ENCODE data around the gene GAS7.

Gene GAS7

DNA sequence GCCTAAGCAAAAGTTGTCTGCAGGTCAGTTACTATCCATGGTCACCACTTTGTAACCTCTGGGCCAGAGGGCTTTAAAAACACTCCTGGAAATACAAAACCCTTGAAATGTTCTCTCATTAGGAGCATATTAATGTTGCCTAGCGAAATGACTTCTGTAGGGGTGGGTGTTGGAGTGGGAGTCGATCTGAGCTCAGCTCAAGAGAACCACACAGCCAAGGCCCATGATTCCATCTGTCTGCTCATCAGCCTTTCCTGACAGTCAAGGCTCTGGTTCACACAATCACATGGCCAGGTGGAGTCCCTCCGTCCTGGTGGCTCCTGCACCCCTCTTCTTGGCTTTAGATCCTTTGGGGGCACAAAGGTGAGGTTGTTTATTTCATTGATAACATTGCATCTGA, 320.1 kb downstream of the GAS7 start:
- no peaks in the 10 kb centered on the region for H3K36me3 ChIP-seq (ENCODE audit: insufficient read depth)
- H4K20me1 ChIP-seq (ENCODE audit: insufficient read depth), result no peaks in the 10 kb centered on the region
- H3K79me2 ChIP-seq (ENCODE audit: insufficient read depth, low read depth), result no peaks in the 10 kb centered on the region
- TF ChIP-seq, protein P1, sequence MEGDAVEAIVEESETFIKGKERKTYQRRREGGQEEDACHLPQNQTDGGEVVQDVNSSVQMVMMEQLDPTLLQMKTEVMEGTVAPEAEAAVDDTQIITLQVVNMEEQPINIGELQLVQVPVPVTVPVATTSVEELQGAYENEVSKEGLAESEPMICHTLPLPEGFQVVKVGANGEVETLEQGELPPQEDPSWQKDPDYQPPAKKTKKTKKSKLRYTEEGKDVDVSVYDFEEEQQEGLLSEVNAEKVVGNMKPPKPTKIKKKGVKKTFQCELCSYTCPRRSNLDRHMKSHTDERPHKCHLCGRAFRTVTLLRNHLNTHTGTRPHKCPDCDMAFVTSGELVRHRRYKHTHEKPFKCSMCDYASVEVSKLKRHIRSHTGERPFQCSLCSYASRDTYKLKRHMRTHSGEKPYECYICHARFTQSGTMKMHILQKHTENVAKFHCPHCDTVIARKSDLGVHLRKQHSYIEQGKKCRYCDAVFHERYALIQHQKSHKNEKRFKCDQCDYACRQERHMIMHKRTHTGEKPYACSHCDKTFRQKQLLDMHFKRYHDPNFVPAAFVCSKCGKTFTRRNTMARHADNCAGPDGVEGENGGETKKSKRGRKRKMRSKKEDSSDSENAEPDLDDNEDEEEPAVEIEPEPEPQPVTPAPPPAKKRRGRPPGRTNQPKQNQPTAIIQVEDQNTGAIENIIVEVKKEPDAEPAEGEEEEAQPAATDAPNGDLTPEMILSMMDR (conservative IDR thresholded peaks at IDR 0.05; ENCODE audit: low read depth, low read length), result no peak
- no peaks in the 10 kb centered on the region for H3K27me3 ChIP-seq (ENCODE audit: insufficient read depth, low read depth)
- H3K4me1 ChIP-seq (ENCODE audit: low read depth, poor library complexity, severe bottlenecking), result no peaks in the 10 kb centered on the region
- no peak overlapping the region for H2AFZ ChIP-seq (ENCODE audit: low read depth)
- no peak overlapping the region for H3K4me3 ChIP-seq (IDR thresholded peaks at IDR 0.05; ENCODE audit: insufficient read depth, low read depth, low read length)
- no peak overlapping the region for H3K4me2 ChIP-seq
- H3K9ac ChIP-seq, result no peak overlapping the region
- H3K27ac ChIP-seq, result no peak overlapping the region

DNA sequence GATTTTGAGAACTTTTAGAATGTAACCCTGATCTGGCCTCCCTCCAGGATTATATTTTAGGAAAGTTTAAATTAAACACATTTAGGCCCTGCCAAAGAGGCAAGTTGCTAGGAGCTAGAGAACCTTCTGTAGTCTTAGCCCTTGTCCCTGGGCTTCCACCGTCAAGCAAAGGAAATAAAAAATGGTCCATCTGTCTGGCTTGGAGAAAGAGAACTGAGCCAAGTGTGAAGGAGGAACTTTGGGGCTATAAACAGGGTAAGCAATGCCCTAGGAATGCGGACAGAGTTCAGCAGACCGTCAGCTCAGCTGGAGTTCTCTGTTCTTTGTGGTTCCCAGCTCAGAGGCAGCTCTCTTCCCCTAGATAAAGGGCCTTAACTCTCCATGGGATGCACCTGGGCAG, 323.0 kb downstream of the GAS7 start:
- Histone ChIP-seq H3K27me3 (ENCODE audit: insufficient read depth, low read depth) (no peaks in the 10 kb centered on the region), H4K20me1 (ENCODE audit: insufficient read depth) (no peaks in the 10 kb centered on the region), H3K4me3 (IDR thresholded peaks at IDR 0.05; ENCODE audit: insufficient read depth, low read depth, low read length) (no peak overlapping the region), H3K4me2 (no peak overlapping the region), H2AFZ (ENCODE audit: low read depth) (no peak overlapping the region), H3K4me1 (ENCODE audit: low read depth, poor library complexity, severe bottlenecking) (no peaks in the 10 kb centered on the region), H3K27ac (no peak overlapping the region), H3K79me2 (ENCODE audit: insufficient read depth, low read depth) (no peaks in the 10 kb centered on the region), H3K9ac (no peak overlapping the region), H3K36me3 (ENCODE audit: insufficient read depth) (no peaks in the 10 kb centered on the region)
- TF ChIP-seq, protein P1 (conservative IDR thresholded peaks at IDR 0.05; ENCODE audit: low read depth, low read length), result no peak

DNA sequence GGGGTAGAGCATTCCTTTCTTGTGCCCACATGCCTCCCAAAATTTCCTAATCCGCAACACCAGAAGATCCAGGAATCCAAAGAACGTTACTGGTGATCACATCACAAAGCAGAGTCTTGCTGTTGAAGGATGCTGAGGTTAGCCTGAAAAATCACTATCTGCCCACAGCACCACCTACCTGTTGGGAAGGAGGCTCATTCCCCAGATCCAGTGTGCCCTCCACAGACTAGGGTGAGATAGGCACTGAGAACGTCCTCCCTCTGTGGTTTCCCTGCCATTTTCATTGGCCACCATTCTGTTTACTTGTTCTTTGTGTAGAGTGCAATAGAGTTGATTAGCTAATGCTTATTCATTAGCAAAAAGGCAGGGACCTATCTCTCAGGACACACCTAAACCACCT, 323.7 kb downstream of the GAS7 start:
- H3K79me2 ChIP-seq (ENCODE audit: insufficient read depth, low read depth), result no peaks in the 10 kb centered on the region
- H3K4me2 ChIP-seq, result no peak overlapping the region
- no peaks in the 10 kb centered on the region for H4K20me1 ChIP-seq (ENCODE audit: insufficient read depth)
- no peak overlapping the region for H3K4me3 ChIP-seq (IDR thresholded peaks at IDR 0.05; ENCODE audit: insufficient read depth, low read depth, low read length)
- no peak overlapping the region for H3K27ac ChIP-seq
- TF ChIP-seq, protein P1 (conservative IDR thresholded peaks at IDR 0.05; ENCODE audit: low read depth, low read length), result no peak
- no peaks in the 10 kb centered on the region for H3K36me3 ChIP-seq (ENCODE audit: insufficient read depth)
- no peak overlapping the region for H3K9ac ChIP-seq
- H2AFZ ChIP-seq (ENCODE audit: low read depth), result no peak overlapping the region
- no peaks in the 10 kb centered on the region for H3K4me1 ChIP-seq (ENCODE audit: low read depth, poor library complexity, severe bottlenecking)
- H3K27me3 ChIP-seq (ENCODE audit: insufficient read depth, low read depth), result no peaks in the 10 kb centered on the region

DNA sequence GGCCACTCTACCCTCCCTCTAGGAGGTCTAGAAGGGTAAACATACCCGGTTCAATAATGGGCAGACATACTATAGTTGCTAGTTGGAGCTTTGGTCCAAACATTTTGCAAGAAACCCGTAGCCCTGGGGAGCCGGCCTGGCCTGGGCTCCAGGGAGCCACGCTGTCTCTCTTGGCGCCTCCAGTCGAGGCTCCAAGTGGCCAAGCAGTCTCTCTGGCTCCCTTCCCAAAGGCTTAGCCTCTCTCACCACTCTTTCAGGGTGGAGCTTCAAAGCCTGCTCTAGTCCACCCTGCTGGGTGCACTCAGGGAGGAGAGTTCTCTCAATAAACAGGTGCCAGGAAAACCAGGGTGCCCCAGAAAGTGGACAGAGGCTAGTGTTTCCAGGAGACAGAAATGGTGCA, 325.6 kb downstream of the GAS7 start:
- Histone ChIP-seq H3K79me2 (ENCODE audit: insufficient read depth, low read depth) (no peaks in the 10 kb centered on the region), H4K20me1 (ENCODE audit: insufficient read depth) (no peaks in the 10 kb centered on the region), H3K27me3 (ENCODE audit: insufficient read depth, low read depth) (no peaks in the 10 kb centered on the region), H3K9ac (no peak overlapping the region), H3K36me3 (ENCODE audit: insufficient read depth) (no peaks in the 10 kb centered on the region), H3K4me2 (no peak overlapping the region), H2AFZ (ENCODE audit: low read depth) (no peak overlapping the region), H3K4me3 (IDR thresholded peaks at IDR 0.05; ENCODE audit: insufficient read depth, low read depth, low read length) (no peak overlapping the region), H3K4me1 (ENCODE audit: low read depth, poor library complexity, severe bottlenecking) (no peaks in the 10 kb centered on the region), H3K27ac (no peak overlapping the region)
- TF ChIP-seq, protein P1 (conservative IDR thresholded peaks at IDR 0.05; ENCODE audit: low read depth, low read length), result no peak

DNA sequence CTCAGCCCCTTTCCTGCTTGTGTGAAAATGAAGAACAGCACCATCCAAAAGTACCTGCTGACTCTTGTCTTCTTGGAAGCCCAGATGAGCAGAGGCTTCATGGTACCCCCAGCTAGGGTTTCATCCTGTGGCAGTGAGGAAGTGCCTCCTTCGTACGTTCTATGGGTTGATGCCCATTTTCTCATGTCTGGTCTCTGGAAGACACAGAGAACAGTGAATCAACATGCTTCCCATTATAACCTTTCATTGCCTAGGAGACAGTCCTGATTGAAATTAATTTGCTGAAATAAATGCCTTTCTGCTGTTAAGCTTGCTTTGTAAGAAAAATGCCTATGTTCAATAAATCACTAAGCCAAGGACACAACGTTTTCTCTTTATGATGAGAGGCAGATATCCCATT, 329.9 kb downstream of the GAS7 start:
- Histone ChIP-seq H4K20me1 (ENCODE audit: insufficient read depth) (no peaks in the 10 kb centered on the region), H3K4me3 (IDR thresholded peaks at IDR 0.05; ENCODE audit: insufficient read depth, low read depth, low read length) (no peak overlapping the region), H3K4me1 (ENCODE audit: low read depth, poor library complexity, severe bottlenecking) (no peaks in the 10 kb centered on the region), H3K9ac (no peak overlapping the region), H3K4me2 (no peak overlapping the region), H2AFZ (ENCODE audit: low read depth) (no peak overlapping the region), H3K79me2 (ENCODE audit: insufficient read depth, low read depth) (no peaks in the 10 kb centered on the region), H3K36me3 (ENCODE audit: insufficient read depth) (no peaks in the 10 kb centered on the region), H3K27ac (no peak overlapping the region), H3K27me3 (ENCODE audit: insufficient read depth, low read depth) (no peaks in the 10 kb centered on the region)
- TF ChIP-seq, protein P1 (conservative IDR thresholded peaks at IDR 0.05; ENCODE audit: low read depth, low read length), result no peak

Measured in KMS-11 (cell line).